Natural killer cell treated with Interleukin-12 subunit alpha and Interleukin-12 subunit beta and Interleukin-15 and Interleukin-18, amount 100 ng/mL, for 72 hours (primary cell): Measurements from ENCODE around the gene KLRD1. TPM values are rescaled to one million over a fixed set of nuclear protein-coding genes. Genes with fewer than 3 reads are reported as not detected.
A peak's percentile ranks its signal among the peaks of the same experiment; 100 is the strongest.
"Not testable (repeated sequence)": the region's sequence is repeated elsewhere in the genome, so short reads cannot be mapped to it uniquely, and the experiment has no call there.

Experiments used
- ATAC-seq, 2 donors: fragments of 150-1000 bp; cut with Tn5 transposase in 1 of 2; sonication (Bioruptor Pico), chemical (Tn5 transposase) in 1 of 2; 2 replicates each; pipeline ENCODE4 v1.10.0; 2021
- DNase-seq: peaks from one replicate; pipeline ENCODE4 v3.0.0; 2022; ENCODE audit warnings: low spot score
- H3K27ac Mint-ChIP-seq, 2 donors: 1 replicate in 1 of 2; 2 replicates in 1 of 2; pipeline ENCODE4 v1.8.0; 2022; ENCODE audit warnings: mixed read lengths in 2 of 2, mild to moderate bottlenecking in 1 of 2, moderate library complexity in 1 of 2
- H3K27me3 Mint-ChIP-seq, 2 donors: 1 replicate in 1 of 2; 2 replicates in 1 of 2; pipeline ENCODE4 v1.8.0; 2022; ENCODE audit warnings: mixed read lengths in 2 of 2
- H3K36me3 Mint-ChIP-seq: one replicate; pipeline ENCODE4 v1.8.0; 2022; ENCODE audit warnings: mixed read lengths
- H3K4me1 Mint-ChIP-seq, 2 donors: 1 replicate in 1 of 2; 2 replicates in 1 of 2; pipeline ENCODE4 v1.8.0; 2022; ENCODE audit warnings: low read depth in 2 of 2, mixed read lengths in 2 of 2, mild to moderate bottlenecking in 1 of 2
- H3K4me3 Mint-ChIP-seq: one replicate; pipeline ENCODE4 v1.8.0; 2022; ENCODE audit warnings: mixed read lengths
- H3K9me3 Mint-ChIP-seq: 2 replicates; pipeline ENCODE4 v1.8.0; 2022; ENCODE audit warnings: mixed read lengths
- total RNA-seq, 2 donors: library from RNA; stranded (reverse); gene quantifications; one replicate each; pipeline ENCODE4 v1.2.3, GENCODE V29; 2022

Gene KLRD1
- total RNA-seq, 2 donors from 2014 or later, result 58.2 to 197 TPM

DNA sequence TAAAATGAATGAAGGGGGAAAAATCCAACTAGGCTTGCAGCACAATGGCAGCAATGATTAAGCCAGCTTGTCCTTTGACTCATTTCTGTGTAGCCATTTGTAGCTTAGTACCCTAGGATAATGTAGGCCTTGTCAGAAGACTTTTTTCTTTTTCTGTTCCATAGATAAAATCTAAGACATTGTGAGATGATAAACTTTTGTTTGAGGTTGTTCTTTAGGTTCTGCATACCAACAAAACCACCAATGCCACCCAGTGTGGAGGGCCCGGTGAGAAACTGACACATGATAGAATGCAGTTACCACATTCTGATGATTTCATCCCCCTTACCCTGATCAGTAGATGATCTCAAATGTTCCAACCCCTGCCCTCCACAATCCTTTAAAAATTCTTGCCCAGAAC is 6.6 kb upstream of the KLRD1 start:
- H3K4me3 Mint-ChIP-seq, result peak overlapping the region; percentile 58
- DNase-seq (no peak), ATAC-seq (peak in 1 of 2 donors; percentile 2)
- H3K36me3 Mint-ChIP-seq, result peaks cover 10% of the 10 kb centered on the region
- peaks cover 6% of the 10 kb centered on the region for H3K9me3 Mint-ChIP-seq
- no peaks in the 10 kb centered on the region for H3K27me3 Mint-ChIP-seq
- H3K4me1 Mint-ChIP-seq, result peaks cover 69 to 74% of the 10 kb centered on the region in 2 donors
- peak overlapping the region; percentile 87 to 97 for H3K27ac Mint-ChIP-seq

DNA sequence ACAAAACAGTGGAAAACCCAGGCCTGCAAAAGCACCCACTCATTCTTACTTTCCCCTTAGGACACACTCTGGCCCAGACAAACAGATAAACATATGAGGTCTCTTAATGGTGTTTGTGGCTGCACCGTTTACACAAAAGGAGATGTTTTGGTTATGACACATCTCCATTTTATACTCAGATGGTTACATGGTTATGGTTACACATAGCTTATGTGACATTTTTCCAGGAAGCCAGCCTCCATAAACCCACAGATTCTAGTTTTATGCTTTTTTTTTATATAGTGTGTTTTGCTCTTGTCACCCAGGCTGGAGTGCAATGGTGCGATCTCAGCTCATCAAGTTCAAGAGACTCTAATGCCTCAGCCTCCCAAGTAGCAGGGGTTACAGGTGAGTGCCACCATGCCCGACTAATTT is 3.5 kb upstream of the KLRD1 start:
- H3K27ac Mint-ChIP-seq, result peak overlapping the region; percentile 97
- H3K27me3 Mint-ChIP-seq, result no peaks in the 10 kb centered on the region
- H3K36me3 Mint-ChIP-seq, result peaks cover 24% of the 10 kb centered on the region
- peaks cover 67 to 78% of the 10 kb centered on the region in 2 donors for H3K4me1 Mint-ChIP-seq
- DNase-seq (peak; percentile 84), ATAC-seq (peak; percentile 87 to 91)
- peaks cover 6% of the 10 kb centered on the region for H3K9me3 Mint-ChIP-seq
- peak overlapping the region; percentile 91 for H3K4me3 Mint-ChIP-seq

DNA sequence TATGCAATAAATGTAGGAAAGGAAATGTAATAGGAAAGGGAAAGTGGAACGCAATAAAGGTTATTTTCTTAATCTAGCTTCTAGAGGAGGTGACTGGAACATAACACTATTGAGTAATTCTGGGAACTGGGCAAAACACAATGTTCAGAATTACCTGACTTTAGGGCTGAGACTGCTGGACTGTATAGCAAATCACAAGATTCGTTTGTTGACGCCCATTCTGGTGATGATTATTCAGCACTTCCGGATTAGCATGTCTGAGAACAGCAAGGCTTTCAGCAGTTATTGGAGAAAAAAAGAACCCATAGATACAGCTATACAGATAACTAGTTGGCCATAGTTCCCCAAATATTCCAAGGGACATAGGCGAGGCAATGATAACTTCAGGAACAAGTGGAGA is 2.3 kb upstream of the KLRD1 start:
- peak; percentile 65 to 71 for ATAC-seq
- H3K4me3 Mint-ChIP-seq, result peak overlapping the region; percentile 91

DNA sequence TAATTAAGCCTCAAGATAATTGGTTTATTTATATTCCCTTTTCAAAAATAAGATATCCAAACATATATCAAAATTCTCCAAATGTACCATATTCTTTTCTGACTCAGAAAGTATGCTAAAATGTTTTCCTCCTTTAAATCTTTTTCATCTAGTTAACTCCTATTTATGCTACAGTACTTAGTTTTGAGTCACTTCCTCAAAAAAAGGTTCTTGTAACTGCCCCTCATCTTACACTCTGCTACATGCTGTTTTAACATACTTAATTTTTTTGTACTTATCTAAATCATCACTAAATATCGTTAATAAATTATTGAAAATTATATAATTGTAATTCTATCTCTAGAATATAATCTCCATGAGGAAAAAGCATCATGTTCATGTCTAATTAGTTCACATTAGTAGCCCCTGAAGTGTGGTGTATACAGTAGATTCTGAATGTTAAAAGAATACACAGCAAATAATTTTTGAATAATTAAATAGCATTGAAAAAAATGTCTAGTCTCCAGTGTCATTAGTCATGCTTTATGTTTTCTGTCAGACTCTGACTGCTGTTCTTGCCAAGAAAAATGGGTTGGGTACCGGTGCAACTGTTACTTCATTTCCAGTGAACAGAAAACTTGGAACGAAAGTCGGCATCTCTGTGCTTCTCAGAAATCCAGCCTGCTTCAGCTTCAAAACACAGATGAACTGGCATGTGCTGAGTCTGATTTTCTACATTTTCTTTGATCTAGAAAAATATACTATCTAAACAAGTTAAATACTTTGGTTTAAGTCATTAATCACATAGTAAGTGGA is 3.5 kb downstream of the KLRD1 start:
- Mint-ChIP-seq H3K27ac (peak overlapping the region; percentile 97), H3K4me3 (peak overlapping the region; percentile 91), H3K4me1 (peaks cover 26 to 67% of the 10 kb centered on the region in 2 donors), H3K27me3 (no peaks in the 10 kb centered on the region), H3K9me3 (no peaks in the 10 kb centered on the region), H3K36me3 (peaks cover 41% of the 10 kb centered on the region)
- DNase-seq (no peak), ATAC-seq (peak in 1 of 2 donors; percentile 36)

More for the DNA sequence above, 2.3 kb upstream of the KLRD1 start:
- H3K36me3 Mint-ChIP-seq, result peaks cover 34% of the 10 kb centered on the region
- peaks cover 2% of the 10 kb centered on the region for H3K9me3 Mint-ChIP-seq
- H3K27ac Mint-ChIP-seq, result peak overlapping the region; percentile 97
- peak; percentile 67 for DNase-seq
- H3K27me3 Mint-ChIP-seq, result no peaks in the 10 kb centered on the region
- peaks cover 62 to 80% of the 10 kb centered on the region in 2 donors for H3K4me1 Mint-ChIP-seq

DNA sequence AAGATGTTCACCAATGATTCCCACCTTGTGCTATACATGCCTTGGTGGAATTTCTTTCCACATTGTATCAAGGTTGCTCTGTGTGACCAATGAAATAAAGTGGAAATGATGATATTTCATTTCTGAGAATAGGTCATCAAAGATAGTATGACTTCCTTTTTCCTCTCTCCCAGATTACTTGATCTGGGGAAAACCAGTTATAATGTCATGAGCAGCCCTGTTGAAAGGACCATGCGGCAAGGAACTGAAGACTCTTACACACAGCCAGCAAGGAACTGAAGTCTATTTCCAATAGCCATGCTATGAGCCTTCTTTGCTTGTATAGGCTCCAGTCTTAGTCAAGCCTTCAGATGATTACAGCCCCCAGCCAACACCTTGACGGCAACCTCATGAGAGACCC is 11.7 kb downstream of the KLRD1 start:
- DNase-seq, result no peak
- peak in 1 of 2 donors; percentile 29 for ATAC-seq
- Mint-ChIP-seq H3K27me3 (no peaks in the 10 kb centered on the region), H3K4me1 (peaks cover 57 to 77% of the 10 kb centered on the region in 2 donors), H3K9me3 (peaks cover 6% of the 10 kb centered on the region), H3K36me3 (peaks cover 41% of the 10 kb centered on the region), H3K27ac (peak overlapping the region; percentile 67 to 93), H3K4me3 (peak overlapping the region; percentile 82)

DNA sequence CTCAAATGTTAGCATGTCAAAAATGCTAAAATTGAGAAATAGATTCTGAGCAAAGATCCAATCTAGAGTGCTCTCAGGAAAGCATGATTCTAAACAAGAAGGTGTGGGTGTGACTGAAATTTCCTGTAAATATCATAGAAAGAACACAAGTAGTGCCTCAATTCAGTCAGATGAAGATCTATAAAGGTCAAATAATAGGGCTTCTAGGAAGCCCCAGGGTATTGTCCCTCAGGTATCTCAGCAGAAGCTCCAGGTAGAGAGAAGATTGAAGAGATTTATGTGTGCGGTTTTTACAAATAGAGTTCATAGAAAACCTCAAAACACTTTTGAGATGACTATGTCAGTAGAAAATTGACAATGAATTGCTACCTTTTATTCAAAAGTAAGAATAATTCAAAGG is 13.0 kb downstream of the KLRD1 start:
- Mint-ChIP-seq H3K27me3 (no peaks in the 10 kb centered on the region), H3K4me1 (peaks cover 58 to 80% of the 10 kb centered on the region in 2 donors), H3K27ac (peak overlapping the region; percentile 67 to 93), H3K9me3 (peaks cover 9% of the 10 kb centered on the region), H3K36me3 (peaks cover 43% of the 10 kb centered on the region), H3K4me3 (peak overlapping the region; percentile 45)
- DNase-seq, result no peak
- peak; percentile 61 to 70 for ATAC-seq

DNA sequence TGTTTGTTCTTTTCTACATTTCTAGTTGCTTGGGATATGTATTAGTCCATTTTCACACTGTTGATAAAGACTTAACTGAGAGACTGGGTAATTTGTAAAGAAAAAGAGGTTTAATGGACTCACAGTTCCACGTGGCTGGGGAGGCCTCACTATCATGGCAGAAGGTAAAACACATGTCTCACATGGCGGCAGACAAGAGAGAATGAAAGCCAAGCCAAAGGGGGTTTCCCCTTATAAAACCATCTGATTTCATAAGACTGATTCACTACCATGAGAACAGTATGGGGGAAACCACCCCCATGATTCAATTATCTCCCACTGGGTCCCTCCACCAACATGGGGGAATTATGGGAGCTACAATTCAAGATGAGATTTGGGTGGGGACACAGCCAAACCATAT is 21.0 kb downstream of the KLRD1 start:
- peak overlapping the region; percentile 45 to 82 for H3K27ac Mint-ChIP-seq
- ATAC-seq (peak; percentile 54 to 82), DNase-seq (peak; percentile 73)
- not testable (repeated sequence) for H3K27me3 Mint-ChIP-seq, H3K9me3 Mint-ChIP-seq, H3K4me3 Mint-ChIP-seq
- H3K4me1 Mint-ChIP-seq, result peaks cover 61 to 70% of the 10 kb centered on the region in 2 donors
- peaks cover 48% of the 10 kb centered on the region for H3K36me3 Mint-ChIP-seq

DNA sequence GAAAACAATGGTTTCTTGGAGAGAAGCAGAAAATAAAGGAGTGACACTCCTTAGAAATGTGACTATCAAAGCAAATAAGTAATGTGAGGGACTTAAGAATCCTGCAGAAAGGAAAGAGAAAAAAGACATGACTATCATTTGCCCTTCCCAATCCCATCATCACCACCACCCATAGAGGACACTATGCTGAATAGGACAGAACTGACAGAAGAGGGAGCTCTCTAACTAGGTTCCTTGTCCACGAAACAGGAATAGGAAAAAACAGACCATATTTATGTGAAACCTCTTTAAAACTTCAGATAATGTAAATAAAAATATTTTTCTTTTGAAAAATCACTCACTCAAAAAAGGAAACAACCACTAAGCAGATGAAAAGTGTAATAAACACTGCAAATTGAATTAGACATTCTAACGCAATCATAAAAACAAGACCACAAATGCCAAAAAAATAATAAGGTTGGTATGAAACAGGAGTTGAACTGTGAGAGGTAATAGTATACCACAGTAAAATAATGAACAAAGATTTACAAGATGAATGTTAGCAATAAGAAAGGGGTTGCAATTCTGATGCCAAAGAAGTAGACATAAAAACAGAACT is 24.1 kb downstream of the KLRD1 start:
- no peak overlapping the region for H3K4me3 Mint-ChIP-seq
- no peaks in the 10 kb centered on the region for H3K27me3 Mint-ChIP-seq
- H3K27ac Mint-ChIP-seq, result peak overlapping the region; percentile 27 to 87
- H3K36me3 Mint-ChIP-seq, result peaks cover 24% of the 10 kb centered on the region
- DNase-seq (no peak), ATAC-seq (no peak)
- H3K4me1 Mint-ChIP-seq, result peaks cover 45 to 64% of the 10 kb centered on the region in 2 donors
- peaks cover 3% of the 10 kb centered on the region for H3K9me3 Mint-ChIP-seq

DNA sequence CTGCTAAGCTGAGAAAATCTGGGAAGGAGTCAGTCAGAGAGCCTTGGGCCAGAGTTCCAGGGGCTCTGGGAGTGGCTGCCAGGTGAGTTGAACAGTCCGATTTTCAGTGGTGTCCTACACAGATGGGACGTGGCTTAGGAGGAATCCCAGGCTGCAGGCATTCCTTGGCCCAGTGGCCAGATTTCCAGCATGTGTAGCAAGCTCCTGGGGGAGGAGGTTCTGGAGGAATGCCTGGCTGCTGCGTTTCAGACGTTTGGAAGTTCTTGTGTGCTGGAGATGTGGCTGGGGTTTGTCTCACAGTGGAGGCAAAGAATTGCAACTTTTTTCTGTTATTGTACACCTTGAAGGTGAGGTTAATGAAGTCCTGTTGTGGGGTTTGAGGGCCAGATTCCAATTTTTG is 28.5 kb downstream of the KLRD1 start:
- H3K36me3 Mint-ChIP-seq, H3K4me3 Mint-ChIP-seq, DNase-seq, ATAC-seq, H3K9me3 Mint-ChIP-seq, H3K27me3 Mint-ChIP-seq: not testable (repeated sequence)
- Mint-ChIP-seq H3K4me1 (peaks cover 29 to 55% of the 10 kb centered on the region in 2 donors), H3K27ac (peak overlapping the region in 1 of 2 donors; percentile 77)

DNA sequence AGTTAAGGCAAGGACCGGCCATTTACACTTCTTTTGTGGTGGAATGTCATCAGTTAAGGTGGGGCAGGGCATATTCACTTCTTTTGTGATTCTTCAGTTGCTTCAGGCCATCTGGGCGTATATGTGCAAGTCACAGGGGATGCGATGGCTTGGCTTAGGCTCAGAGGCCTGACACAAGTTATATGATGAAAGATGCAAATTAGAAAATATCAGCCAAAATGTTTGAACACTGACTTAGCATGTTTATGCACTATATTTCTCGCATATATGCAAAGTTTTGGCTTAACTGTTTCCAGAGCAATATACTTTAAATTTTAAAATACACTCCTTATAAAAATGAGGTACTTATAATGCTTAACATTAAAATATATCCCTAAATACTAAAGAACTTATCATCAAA is 30.8 kb downstream of the KLRD1 start:
- H3K4me3 Mint-ChIP-seq, H3K9me3 Mint-ChIP-seq, H3K27ac Mint-ChIP-seq, ATAC-seq, H3K27me3 Mint-ChIP-seq, DNase-seq: not testable (repeated sequence)
- Mint-ChIP-seq H3K36me3 (peaks cover 10% of the 10 kb centered on the region), H3K4me1 (peaks cover 21 to 42% of the 10 kb centered on the region in 2 donors)

DNA sequence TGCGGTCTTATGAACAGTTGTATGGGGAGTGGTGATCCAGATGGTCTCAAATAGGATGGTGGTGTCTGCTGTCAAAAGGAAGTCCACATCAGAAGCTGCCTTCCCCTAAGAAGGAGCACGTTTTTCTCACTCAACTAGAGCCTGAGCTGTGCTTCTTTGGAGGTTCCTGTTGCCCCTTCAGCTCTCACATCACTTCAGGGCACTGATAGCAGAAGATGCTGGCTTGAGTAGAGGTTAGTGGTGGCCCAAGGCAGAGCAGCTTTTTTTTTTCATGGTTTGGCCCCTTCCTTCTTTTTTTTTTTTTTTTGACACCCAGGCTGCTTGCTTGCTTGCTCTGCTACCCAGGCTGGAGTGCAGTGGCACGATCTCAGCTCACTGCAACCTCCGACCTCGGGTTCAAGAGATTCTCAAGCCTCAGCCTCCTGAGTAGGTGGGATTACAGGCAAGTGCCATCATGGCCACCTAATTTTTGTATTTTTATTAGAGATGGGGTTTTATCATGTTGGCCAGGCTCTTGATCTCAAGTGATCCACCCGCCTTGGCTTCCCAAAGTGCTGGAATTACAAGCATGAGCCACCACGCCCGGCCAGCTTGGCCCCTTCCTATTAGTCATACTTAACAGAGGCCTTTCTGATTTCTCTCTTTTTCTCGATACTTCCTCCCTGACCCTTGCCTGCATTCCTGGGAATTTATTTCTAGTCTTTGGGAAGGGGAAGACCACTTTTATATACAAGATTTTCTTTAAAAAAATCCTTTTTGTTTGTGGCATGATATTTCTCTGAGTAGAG is 31.6 kb downstream of the KLRD1 start:
- no peak for DNase-seq
- no peak for ATAC-seq
- Mint-ChIP-seq H3K27ac (no peak overlapping the region), H3K27me3 (no peaks in the 10 kb centered on the region), H3K36me3 (peaks cover 16% of the 10 kb centered on the region), H3K9me3 (peaks cover 7% of the 10 kb centered on the region), H3K4me1 (peaks cover 21 to 35% of the 10 kb centered on the region in 2 donors), H3K4me3 (no peak overlapping the region)

DNA sequence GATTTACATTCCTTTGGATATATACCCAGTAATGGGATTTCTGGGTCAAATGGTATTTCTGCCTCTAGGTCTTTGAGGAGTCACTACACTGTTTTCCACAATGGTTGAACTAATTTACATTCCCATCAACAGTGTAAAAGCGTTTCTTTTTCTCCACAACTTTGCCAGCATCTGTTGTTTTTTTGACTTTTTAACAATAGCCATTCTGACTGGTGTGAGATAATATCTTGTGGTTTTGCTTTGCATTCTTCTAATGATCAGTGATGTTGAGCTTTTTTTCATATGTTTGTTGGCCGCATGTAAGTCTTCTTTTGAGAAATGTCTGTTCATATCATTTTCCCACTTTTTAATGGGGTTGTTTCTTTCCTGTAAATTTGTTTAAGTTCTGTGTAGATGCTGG is 33.3 kb downstream of the KLRD1 start:
- not testable (repeated sequence) for H3K27me3 Mint-ChIP-seq, ATAC-seq, H3K4me3 Mint-ChIP-seq, H3K9me3 Mint-ChIP-seq, DNase-seq, H3K27ac Mint-ChIP-seq
- Mint-ChIP-seq H3K36me3 (peaks cover 17% of the 10 kb centered on the region), H3K4me1 (peaks cover 14 to 28% of the 10 kb centered on the region in 2 donors)

DNA sequence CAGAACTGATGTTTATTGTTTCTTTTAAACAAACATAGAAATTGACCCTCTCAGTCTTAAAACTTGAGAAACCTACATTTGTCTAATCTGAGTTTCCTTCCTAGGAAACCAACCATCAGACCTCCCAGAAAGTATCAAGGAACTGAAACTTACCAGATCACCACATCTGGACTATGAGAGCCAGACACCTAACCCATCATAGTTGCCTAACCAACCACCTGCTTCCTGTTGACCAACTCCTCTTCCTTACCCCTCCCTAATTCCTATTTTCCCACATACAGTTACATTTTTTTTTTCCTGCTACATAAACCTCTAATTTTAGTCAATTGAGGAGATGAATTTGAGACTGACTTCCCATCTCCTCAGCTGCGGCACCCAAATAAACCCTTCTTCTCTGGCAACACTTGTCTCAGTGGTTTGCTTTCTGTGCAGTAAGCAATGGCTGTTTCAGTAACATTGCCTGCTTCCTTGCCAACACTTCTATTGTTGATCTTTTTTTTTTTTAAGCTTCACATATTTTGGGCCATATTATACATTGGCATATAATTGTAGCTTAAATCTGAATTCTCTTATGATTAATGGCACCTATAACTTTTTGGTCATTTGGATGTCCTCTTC is 34.3 kb downstream of the KLRD1 start:
- peaks cover 18% of the 10 kb centered on the region for H3K36me3 Mint-ChIP-seq
- H3K27ac Mint-ChIP-seq, result peak overlapping the region in 1 of 2 donors; percentile 58
- peaks cover 14 to 23% of the 10 kb centered on the region in 2 donors for H3K4me1 Mint-ChIP-seq
- peaks cover 7% of the 10 kb centered on the region for H3K9me3 Mint-ChIP-seq
- DNase-seq, result no peak
- no peak for ATAC-seq
- no peaks in the 10 kb centered on the region for H3K27me3 Mint-ChIP-seq
- H3K4me3 Mint-ChIP-seq, result peak overlapping the region; percentile 9
